ENCODE measurements around the gene NTRK2.
"Not testable (repeated sequence)": the region's sequence is repeated elsewhere in the genome, so short reads cannot be mapped to it uniquely, and the experiment has no call there.

NTRK2 gene

DNA sequence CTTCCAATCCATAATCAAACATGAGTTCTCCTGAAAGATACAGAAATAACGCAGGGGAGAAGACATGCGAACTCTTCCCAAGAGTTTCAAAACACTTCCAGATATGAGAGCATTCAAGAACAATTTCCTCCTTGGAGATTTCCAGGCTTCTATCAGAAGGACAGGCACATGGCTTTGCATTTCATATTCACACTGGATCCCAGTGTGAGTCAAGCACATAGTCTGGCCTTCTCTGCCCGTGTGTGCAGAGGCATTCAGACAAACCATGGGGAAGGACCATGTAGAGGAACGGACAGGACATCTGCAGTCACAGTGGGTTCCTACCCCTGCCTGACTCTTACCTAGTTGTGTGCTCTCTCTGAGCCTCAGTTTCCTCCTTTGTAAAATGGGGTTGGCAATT is 384.5 kb downstream of the NTRK2 start:
- Mint-ChIP-seq H3K4me3 (no peak overlapping the region), H3K27me3 (peaks cover 4% of the 10 kb centered on the region), H3K9me3 (peaks cover 1% of the 10 kb centered on the region), H3K4me1 (no peaks in the 10 kb centered on the region), H3K36me3 (no peaks in the 10 kb centered on the region), H3K27ac (no peak overlapping the region)
- no peak for ATAC-seq (ENCODE audit: low read depth)
- no peak for DNase-seq (ENCODE audit: low spot score in 2 of 2)

DNA sequence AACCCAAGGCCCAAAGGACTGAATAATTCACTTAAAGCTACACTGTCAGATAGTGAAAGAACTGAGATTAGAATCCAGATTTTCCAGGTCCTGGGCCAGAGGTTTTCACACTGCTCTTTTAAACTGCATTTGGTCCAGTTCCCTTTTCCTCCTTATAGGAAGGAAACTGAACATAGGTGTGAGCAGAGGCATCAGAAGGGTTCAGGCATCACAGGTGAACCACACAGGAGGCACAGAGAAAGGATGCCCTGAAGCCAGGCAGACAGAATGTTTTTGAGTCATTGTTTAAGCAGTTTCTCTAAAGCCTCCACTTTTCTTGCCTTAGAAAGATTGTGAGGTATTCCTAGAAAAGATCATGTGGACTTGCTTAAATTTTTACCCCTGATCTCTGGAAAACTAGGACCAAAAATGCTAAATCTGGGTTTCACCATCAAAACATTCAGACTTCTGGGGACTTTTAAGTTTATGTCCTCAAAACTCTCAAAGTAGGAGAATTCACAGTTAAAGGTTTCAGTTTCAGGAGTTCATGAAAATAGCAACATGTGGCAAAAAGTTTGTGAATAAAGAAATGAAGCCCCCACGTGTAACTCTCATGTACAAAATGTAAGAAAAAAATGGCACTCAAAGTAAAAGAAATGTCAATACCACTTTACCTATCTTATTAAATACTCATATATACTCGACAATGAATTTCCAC is 386.1 kb downstream of the NTRK2 start:
- DNase-seq (ENCODE audit: low spot score in 2 of 2) (no peak), ATAC-seq (ENCODE audit: low read depth) (no peak)
- Mint-ChIP-seq H3K4me1 (no peaks in the 10 kb centered on the region), H3K4me3 (no peak overlapping the region), H3K27ac (no peak overlapping the region), H3K9me3 (peaks cover 1% of the 10 kb centered on the region), H3K27me3 (peaks cover 4% of the 10 kb centered on the region), H3K36me3 (no peaks in the 10 kb centered on the region)

DNA sequence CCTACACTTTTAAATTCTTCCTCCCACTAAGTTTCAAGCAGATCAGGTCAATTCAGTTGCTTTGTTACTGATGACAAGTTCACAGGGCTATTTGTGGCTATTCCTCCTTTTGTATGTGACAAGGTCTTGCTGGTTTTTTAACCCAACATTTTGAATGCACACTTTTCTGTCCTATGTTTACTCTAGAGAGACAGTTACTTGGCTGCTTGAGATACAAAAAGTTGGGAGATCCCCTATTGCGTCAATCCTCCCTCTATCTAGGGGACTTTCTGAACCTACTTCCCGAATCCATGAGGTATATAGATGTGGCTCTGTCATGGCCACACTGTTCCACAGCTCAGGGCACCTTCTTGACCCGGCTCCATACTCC is 386.7 kb downstream of the NTRK2 start:
- DNase-seq (ENCODE audit: low spot score in 2 of 2) (no peak), ATAC-seq (ENCODE audit: low read depth) (no peak)
- H3K27me3 Mint-ChIP-seq: peaks cover 4% of the 10 kb centered on the region
- no peaks in the 10 kb centered on the region for H3K4me1 Mint-ChIP-seq
- H3K27ac Mint-ChIP-seq: no peak overlapping the region
- no peak overlapping the region for H3K4me3 Mint-ChIP-seq
- no peaks in the 10 kb centered on the region for H3K36me3 Mint-ChIP-seq
- peaks cover 1% of the 10 kb centered on the region for H3K9me3 Mint-ChIP-seq

DNA sequence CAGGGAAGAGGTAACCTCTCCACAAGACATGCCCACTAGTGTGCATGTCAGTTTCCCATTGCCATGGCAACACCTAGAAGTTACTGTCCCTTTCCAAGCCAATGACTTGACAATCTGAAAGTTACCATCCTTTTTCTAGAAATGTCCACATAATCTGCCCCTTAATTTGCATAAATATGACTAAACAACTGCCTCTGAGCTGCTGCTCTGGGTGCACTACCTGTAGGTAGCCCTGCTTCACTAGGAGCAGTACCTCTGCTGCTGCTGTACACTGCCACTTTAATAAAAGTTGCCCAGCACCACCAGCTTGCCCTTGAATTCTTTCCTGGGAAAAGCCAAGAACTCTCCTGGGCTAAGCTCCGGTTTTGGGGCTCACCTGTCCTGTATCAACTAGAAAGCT is 392.4 kb downstream of the NTRK2 start:
- H3K27me3 Mint-ChIP-seq: peaks cover under 1% of the 10 kb centered on the region
- H3K36me3 Mint-ChIP-seq: no peaks in the 10 kb centered on the region
- peaks cover under 1% of the 10 kb centered on the region for H3K9me3 Mint-ChIP-seq
- H3K4me1 Mint-ChIP-seq: no peaks in the 10 kb centered on the region
- DNase-seq (ENCODE audit: low spot score in 2 of 2) (no peak), ATAC-seq (ENCODE audit: low read depth) (no peak)
- H3K4me3 Mint-ChIP-seq: no peak overlapping the region
- no peak overlapping the region for H3K27ac Mint-ChIP-seq

DNA sequence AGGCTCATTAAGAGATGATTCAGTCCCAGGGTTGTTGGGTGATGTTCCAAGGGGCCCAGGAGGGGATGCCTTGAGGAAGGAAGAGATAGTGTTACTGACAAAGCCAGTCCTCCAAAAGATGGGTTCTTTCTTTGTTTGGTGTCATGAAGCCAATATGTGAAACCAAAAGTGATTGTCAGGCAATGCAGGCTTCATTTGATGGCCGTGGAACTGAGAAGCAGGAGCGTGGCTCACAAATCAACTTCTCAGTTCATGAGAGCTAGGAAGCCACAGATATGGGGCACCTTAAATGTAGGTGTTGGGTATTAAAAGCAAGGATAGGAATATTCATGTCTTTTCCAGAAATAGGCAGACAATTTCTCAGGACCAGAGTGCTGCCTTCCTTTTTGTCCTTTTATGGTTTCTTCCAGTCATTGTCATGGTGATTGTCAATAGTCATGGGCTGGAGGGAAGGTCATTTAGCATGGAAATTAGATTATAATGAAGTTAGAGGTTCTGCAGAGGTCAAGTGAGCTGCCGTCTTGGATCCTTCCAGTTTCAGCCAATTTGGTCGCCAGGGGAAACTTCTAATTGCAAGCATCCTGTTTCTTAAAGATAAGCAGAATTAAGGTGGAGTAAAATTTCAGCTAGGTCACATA is 393.0 kb downstream of the NTRK2 start:
- no peak for ATAC-seq (ENCODE audit: low read depth)
- H3K4me3 Mint-ChIP-seq: no peak overlapping the region
- H3K27ac Mint-ChIP-seq: no peak overlapping the region
- H3K36me3 Mint-ChIP-seq: no peaks in the 10 kb centered on the region
- no peaks in the 10 kb centered on the region for H3K27me3 Mint-ChIP-seq
- no peak for DNase-seq (ENCODE audit: low spot score in 2 of 2)
- H3K9me3 Mint-ChIP-seq: no peaks in the 10 kb centered on the region
- H3K4me1 Mint-ChIP-seq: no peaks in the 10 kb centered on the region

DNA sequence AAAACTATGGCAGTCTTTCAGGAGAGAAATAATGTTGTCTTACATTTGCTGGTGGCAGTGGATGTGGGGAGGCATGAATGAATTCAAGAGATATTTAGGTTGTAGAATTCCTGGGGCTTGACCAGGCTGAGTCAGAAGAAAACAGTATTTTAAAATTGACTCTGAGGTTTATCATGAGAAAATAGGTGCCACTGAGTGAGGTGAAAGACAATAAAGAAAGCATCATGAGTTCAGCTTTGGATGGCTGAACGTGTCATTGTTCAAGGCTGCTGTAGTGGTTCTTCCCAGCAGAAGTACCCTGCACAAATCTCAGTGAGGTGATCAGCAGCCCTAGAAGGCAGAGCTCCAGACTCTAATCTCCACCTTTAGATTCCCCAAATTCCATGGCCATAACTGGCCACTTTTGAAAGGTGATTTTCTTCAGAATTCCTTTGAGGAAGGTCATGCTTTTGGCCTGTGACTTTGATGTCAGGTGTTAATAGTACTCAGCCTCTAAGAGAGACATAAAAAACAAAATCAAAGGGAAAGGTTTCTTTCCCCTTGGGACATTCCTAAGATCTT is 395.4 kb downstream of the NTRK2 start:
- ATAC-seq (ENCODE audit: low read depth) (no peak), DNase-seq (ENCODE audit: low spot score in 2 of 2) (no peak)
- H3K9me3 Mint-ChIP-seq: peaks cover 8% of the 10 kb centered on the region
- no peaks in the 10 kb centered on the region for H3K4me1 Mint-ChIP-seq
- H3K4me3 Mint-ChIP-seq: no peak overlapping the region
- no peaks in the 10 kb centered on the region for H3K27me3 Mint-ChIP-seq
- H3K27ac Mint-ChIP-seq: no peak overlapping the region
- H3K36me3 Mint-ChIP-seq: no peaks in the 10 kb centered on the region

DNA sequence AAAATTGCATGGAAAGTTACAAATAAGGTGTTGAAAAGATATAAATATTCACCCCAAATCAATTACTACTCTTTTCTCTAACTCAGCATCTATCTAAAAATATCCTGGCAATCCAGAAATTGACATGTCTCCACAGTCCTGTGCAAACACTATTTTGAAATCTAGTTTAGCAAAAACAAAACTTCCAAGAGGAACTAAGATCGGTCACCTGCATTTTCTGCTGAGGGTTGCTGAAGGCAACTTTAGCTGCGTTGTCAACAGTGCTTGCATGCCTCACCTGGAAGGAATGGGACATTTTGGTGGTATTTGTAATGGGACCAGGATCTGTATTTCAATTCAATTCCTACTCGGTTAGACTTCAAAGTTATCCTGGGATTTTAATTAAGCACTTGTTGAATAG is 398.3 kb downstream of the NTRK2 start:
- no peaks in the 10 kb centered on the region for H3K27me3 Mint-ChIP-seq
- H3K9me3 Mint-ChIP-seq: peaks cover 10% of the 10 kb centered on the region
- no peaks in the 10 kb centered on the region for H3K36me3 Mint-ChIP-seq
- no peak overlapping the region for H3K4me3 Mint-ChIP-seq
- no peak for DNase-seq (ENCODE audit: low spot score in 2 of 2)
- no peak overlapping the region for H3K27ac Mint-ChIP-seq
- ATAC-seq (ENCODE audit: low read depth): no peak
- H3K4me1 Mint-ChIP-seq: no peaks in the 10 kb centered on the region

DNA sequence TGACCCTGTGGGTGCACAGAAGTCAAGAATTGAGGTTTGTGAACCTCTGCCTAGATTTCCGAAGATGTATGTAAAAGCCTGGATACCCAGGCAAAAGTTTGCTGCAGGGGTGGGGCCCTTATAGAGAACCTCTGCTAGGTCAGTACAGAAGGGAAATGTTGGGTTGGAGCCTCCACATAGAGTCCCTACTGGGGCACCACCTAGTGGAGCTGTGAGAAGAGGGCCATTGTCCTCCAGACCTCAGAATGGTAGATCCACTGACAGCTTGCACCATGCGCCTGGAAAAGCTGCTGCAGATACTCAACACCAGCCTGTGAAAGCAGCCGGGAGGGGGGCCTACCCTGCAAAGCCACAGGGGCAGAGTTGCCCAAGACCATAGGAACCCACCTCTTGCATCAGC is 399.9 kb downstream of the NTRK2 start:
- ATAC-seq (ENCODE audit: low read depth): not testable (repeated sequence)

More for the DNA sequence above, 399.9 kb downstream of the NTRK2 start:
- H3K9me3 Mint-ChIP-seq; DNase-seq (ENCODE audit: low spot score in 2 of 2); H3K4me1 Mint-ChIP-seq; H3K27me3 Mint-ChIP-seq; H3K27ac Mint-ChIP-seq; H3K4me3 Mint-ChIP-seq; H3K36me3 Mint-ChIP-seq: not testable (repeated sequence)
